Glomerular visceral epithelial cell (primary cell): ENCODE measurements around the gene DLK1.

Experiments
- DNase-seq: peaks from one replicate; pipeline ENCODE4 v3.0.0-alpha.2; 2016; ENCODE audit errors: extremely low spot score

The DLK1 gene

GRCh38 chr14:100726550-100727085 lies at the start of gene DLK1:
DLK1 (plus strand) TSS chr14:100726892; CDS start chr14:100727069, 177 bp downstream.
- DNase-seq: no peak

DNA sequence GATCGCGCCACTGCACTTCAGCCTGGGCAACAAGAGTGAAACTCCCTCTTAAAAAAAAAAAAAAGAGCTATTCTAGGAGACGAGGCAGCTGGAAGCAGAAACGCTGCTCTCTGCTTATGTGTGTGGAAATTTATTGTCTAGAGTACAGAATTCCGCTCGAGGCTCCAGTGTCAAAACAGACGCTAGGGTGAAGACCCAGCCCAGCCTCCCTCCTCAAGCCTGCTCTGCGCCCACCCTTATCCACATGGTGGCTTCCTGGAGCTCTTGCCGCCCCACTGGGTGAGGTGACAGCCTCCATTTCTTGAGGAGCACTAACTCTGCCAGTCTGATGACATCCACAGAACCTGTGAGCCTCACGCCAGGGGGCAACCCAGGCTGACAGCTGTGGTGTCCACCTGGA lies 49.5 kb upstream of the DLK1 start:
- DNase-seq: no peak

- DNase-seq: no peak
Observed at GRCh38 chr14:100677554-100678468, 48.9 kb upstream of the DLK1 start.

GRCh38 chr14:100678469-100678828 lies 48.2 kb upstream of the DLK1 start:
- no peak for DNase-seq

- no peak for DNase-seq
Observed at GRCh38 chr14:100679153-100679552, 47.5 kb upstream of the DLK1 start.

GRCh38 chr14:100679707-100680438 lies 46.8 kb upstream of the DLK1 start:
- DNase-seq: peak; percentile 83

DNA sequence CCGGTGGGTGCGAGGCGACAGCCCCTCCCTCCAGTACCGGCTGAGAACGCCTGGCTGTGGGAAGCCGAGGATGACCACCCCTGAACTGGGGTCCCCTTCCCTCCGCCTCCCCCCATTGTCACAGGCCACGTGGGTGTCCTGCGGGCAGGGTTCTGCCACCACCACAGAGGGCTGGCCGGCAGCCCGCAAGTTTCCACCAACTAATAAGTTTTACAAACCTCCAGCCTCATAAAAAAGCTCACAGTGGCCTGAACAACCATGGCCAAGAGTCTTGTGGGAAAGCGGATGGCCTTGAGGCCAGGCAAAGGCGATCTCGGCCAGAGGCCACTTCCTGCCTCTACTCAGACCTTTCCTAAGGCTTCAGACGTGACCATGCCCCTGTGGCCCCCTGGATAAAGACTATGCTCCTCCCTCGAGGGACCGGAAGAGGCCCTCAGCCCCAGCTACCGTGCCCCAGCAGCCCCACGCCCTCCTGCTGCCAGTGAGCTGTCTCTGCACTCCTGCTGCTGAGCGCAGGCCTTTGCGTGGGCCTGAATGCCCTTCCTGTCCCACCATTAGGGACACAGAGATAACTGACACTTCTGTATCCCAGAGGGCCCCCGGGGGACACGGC lies 46.1 kb upstream of the DLK1 start:
- DNase-seq: no peak

GRCh38 chr14:100681111-100681510 lies 45.6 kb upstream of the DLK1 start:
- no peak for DNase-seq

DNA sequence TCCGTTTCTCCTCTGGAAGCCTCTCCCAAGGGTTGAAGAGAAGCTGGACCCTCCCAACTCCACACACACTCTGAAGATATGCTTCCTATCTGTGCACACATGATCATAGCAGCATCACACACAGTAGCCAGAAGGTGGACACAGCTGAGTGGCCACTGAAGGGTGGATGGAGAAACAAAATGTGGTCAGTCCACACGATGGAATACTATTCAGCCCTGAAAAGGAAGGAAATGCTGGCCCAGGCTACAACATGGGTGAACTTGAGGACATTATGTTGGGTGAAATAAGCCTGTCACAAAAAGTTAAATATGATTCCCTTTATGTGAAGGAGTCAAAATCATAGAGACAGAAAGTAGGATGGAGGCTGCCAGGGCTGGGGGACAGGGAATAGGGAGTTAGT lies 43.9 kb upstream of the DLK1 start:
- no peak for DNase-seq

DNA sequence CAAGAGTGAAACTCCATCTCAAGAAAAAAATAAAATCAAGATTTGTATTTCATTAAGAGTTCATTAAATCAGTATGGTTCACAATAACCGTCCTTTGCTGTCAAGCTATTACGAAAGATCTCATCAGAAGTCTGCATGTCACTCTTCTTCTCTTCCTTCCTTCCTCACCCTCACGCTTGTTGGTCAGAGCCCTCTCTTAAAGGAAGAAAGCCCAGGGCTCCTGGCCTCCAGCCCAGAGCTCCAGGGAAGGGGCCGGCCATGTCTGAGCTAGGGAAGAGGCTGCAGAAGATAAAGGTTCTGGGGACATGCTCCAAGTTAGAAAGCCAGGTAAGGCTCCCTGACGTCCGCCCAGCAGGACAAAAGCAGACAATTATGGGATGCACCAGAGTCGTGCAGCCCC lies 43.1 kb upstream of the DLK1 start:
- no peak for DNase-seq

GRCh38 chr14:100684154-100684553 lies 42.5 kb upstream of the DLK1 start:
- no peak for DNase-seq

DNA sequence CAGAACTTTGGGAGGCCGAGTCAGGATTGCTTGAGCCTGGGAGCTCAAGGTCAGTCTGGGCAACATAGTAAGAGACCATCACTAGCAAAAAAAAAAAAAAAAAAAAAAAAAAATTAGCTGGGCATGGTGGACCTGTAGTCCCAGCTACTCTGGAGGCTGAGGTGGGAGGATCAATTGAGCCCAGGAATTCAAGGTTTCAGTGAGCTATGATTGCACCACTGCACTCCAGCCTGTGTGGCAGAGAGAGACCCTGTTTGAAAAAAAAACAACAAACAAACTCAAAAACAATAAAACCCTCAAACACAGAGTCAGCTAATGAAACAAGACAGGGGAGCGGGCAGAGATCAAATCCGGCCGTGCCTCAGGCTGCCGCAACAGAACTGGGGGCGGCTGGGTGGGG lies 41.7 kb upstream of the DLK1 start:
- DNase-seq: no peak

DNA sequence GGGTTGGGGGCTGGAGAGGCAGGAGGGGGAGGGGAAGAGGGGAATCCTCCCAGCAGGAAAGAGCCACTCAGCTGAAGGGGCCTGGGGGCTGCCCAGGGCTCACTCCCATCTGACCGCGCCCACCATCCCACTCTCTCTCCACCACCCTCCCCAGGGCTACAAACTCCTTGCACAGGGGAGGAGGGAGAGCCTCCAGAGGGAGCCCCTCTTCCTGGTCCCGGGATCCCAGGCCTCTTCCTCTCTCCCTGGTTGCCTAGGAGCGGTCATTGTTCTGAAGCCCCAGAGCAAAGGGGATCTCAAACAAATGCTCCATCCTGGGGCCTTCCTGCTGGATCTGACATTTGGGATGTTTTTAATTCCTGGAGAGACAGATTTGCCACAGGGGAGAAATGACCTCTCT lies 39.8 kb upstream of the DLK1 start:
- DNase-seq: no peak

DNA sequence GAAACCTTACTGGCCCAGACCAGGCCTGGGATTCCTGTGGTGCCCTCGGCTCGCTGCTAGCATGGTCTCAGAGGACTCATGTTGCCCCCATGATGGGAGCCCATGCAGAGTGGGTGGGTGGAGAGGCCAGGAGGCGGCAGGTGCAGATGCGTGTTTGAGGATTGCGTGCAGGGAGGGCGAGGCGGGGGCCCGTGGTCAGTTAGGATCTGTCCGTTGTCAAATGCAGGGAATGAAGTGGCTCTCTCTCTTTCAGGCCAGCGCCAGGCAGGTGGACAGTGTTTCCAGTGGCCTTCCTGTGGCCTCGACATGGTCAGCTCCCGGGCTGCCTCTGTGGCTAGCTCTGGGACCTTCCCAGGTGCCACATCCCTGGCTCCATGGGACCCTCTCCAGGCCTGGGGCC lies 39.3 kb upstream of the DLK1 start:
- DNase-seq: no peak

DNA sequence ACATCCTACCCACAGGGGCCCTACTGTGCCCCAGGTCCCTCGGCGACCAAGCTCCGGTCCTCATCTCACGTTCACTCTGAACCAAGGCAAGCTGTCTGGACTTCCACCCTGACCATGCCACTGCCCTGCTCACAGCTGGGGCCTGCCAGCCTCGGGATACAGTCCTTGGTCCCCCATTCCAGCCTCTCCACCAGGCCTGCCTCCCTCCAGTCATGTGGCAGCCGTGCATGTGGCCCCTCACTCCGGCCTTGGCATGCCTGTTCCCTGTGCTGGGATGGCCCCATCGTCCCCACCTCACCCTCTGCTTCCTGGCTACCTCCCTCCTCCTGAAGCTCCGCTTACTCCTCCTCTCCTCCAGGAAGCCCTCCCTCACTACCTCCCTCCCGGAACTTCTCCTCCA lies 38.6 kb upstream of the DLK1 start:
- DNase-seq: no peak

GRCh38 chr14:100688598-100689461 lies 37.9 kb upstream of the DLK1 start:
- peak; percentile 35 for DNase-seq

- DNase-seq: no peak
Observed at GRCh38 chr14:100690672-100691071, 36.0 kb upstream of the DLK1 start.

DNA sequence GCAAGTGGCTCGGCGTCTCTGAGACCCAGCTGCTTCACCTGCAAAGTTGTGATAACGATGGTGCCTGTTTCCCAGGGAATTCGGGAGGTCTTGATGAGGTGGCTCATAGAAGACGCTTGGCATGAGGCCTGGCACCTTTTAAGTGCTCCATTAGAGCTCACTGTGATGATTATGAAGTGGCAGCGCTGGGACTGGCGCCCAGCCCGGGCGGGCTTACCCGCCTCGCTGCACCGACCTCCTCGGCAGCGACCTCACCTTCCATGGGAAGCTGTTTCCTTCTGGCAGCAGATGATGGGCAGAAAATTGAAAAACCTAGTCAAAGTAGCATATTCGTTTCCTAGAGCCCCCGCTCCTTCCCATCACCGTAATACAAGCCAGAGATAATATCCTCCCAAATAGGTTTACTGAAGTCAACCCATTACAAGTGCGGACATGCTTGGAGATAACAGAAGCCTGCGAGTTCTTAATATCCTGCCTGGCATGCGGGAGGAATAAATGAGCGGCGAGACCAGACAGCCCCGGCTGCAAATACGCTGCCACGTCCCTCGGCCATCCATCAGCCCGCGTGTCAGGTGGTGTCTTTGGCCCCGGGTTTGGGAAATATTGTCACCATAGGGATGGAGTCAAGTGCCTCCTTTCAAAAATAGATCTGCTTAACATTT lies 35.2 kb upstream of the DLK1 start:
- DNase-seq: peak; percentile 40

GRCh38 chr14:100692256-100692655 lies 34.4 kb upstream of the DLK1 start:
- DNase-seq: no peak

- peak; percentile 92 for DNase-seq
Observed at GRCh38 chr14:100692859-100693558, 33.7 kb upstream of the DLK1 start.
